ENCODE data around the gene PARM1.

PARM1 gene

DNA sequence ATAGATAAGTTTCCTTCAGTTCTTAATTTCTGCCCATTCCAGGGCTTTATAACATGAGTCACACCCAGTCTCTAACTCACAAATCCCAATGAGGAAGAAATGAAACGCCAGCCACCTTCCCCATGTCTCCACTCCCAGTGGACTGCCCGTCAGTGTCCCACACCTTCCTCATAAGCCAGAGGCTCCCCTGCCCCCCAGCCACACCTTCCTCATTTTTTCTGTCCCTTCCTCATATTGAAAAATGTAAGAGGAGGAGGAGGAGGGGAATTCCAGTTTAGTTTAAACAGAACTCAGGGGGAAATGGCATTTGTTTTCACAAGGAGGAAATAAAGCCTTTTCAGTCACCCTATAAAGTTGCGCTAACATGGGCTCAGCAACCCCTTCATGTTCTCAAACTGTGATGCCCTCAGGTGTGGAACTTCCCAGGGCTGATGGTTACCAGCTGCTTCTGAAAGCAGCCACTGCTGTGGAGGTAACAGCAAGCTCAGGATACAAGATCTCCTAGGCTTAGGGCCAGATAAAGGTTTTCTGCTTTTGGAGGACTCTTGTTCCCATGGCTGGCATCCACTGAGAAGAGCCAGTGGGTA is 97.8 kb downstream of the PARM1 start:
- no peak for DNase-seq (ENCODE audit: low read depth in 2 of 2)

- DNase-seq (ENCODE audit: low read depth in 2 of 2) = no peak
Observed at GRCh38 chr4:75031775-75032174, 98.9 kb downstream of the PARM1 start.

DNA sequence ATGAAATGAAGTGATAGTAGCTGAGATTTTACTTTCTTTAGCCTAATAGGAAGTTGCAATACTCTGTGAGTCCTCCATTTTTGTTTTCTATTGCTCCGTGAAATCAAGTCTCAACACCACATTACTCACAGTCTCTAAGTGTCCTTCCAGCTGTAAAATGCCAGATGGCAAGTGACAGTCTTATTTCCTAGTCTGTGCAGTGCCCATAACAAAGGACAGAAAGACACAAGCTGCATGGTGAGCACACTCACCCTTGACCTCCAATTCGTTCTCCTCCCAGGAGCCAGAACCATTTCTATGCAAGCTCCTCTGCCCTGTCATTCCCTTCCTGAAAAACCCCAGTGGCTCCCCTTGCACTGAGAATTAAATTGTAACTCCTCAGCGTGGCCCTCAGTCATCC is 101.6 kb downstream of the PARM1 start:
- no peak for DNase-seq (ENCODE audit: low read depth in 2 of 2)

DNA sequence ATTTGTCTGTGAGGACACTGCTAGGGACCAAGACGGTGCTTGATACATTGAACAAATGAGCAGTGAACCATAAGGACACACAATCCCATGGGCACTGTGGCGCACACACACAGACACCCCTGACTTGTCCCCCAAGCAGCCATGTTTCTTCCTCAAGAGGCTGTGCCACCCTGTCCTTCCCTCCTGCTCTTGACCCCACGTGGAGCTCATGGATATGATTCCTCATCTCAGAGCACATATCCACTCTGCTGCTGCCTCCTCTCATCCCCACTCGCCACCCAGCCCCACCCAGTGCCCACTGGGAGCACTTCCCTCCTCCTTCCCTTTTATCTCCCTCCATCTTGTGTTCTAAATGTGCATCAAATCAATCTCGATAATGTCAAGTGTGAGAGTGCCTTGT is 102.4 kb downstream of the PARM1 start:
- DNase-seq (ENCODE audit: low read depth in 2 of 2) = no peak

GRCh38 chr4:75036046-75036830 is 103.3 kb downstream of the PARM1 start:
- DNase-seq (ENCODE audit: low read depth in 2 of 2) = no peak

- DNase-seq (ENCODE audit: low read depth in 2 of 2) = no peak
Observed at GRCh38 chr4:75037252-75037651, 104.3 kb downstream of the PARM1 start.

- DNase-seq (ENCODE audit: low read depth in 2 of 2) = no peak
Observed at GRCh38 chr4:75038376-75038775, 105.5 kb downstream of the PARM1 start.

GRCh38 chr4:75040703-75041102 is 107.8 kb downstream of the PARM1 start:
- DNase-seq (ENCODE audit: low read depth in 2 of 2) = no peak

GRCh38 chr4:75042601-75043208 is 109.8 kb downstream of the PARM1 start:
- DNase-seq (ENCODE audit: low read depth in 2 of 2) = no peak

GRCh38 chr4:75046226-75046625 is 113.3 kb downstream of the PARM1 start:
- no peak for DNase-seq (ENCODE audit: low read depth in 2 of 2)

- no peak for DNase-seq (ENCODE audit: low read depth in 2 of 2)
Observed at GRCh38 chr4:75046641-75047040, 113.7 kb downstream of the PARM1 start.

DNA sequence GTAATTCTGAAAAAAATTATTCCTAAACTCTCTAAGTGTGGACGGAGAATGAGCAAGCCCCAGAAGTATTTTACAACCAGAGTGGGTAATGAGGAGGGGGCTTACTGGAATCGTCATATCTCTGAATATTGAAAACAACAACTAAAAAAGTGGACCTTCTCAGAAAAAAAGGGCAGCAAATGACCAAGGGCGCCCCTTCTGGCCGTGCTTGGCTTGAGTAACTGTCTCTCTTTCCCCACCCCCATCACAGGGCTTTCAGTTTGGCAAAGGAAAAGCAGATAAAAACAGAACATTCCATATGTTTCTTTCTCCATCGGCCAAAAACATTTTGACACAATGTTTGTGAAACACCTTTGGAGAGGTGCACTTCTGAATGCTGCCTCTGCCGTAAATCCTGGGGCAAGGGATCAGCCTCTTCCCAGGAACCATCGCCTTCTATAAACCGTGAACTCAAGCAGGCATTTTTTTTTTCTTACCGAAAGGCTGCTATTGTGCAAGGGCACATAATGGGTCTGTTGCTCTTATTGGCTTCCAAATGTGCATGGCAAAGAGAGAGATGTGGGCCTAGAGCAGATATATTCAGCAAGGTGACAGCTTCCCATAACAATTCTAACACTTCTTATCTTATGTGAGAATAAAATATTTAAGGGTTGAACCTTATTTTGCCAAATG is 115.4 kb downstream of the PARM1 start:
- DNase-seq (ENCODE audit: low read depth in 2 of 2) = no peak

- no peak for DNase-seq (ENCODE audit: low read depth in 2 of 2)
Observed at GRCh38 chr4:75051431-75051830, 118.5 kb downstream of the PARM1 start.

GRCh38 chr4:75053352-75053751 is 120.4 kb downstream of the PARM1 start:
- no peak for DNase-seq (ENCODE audit: low read depth in 2 of 2)

DNA sequence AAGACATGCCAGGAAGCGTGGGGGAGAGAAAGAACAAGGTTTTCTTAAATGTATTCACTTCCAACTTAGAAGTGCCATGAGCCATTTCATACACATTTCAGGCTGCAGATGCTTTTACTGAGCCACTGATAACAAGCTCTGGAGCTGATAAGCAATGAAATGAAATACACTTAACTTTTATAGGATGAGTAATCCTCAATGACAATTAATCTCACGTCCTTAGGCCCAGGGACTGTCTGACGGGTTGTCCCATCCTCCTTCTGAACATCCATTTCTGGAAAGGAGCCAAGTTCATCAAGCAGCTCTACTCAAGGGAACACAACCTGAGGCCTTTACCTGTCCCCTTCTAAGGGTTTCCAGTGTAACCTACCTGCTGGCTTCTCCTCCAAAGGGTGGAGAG is 121.2 kb downstream of the PARM1 start:
- DNase-seq (ENCODE audit: low read depth in 2 of 2) = no peak

DNA sequence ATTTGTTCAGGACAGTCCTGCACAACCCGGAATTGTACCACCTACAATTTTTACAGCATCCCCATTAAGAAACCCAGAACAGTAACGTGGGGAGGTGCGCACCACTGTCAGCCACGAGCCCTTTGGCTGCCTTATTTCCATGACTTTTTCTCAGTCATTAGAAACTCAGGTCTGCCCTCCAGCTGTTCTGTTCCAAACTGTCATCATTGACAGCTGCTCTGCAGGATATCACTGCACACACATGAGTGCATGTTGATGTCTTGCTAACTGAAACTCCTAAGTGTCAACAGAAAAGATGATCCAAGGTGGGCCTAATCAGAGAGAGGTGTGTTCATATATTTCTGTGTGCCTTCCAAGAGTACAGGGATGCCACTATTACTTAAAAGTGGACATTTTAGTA is 123.4 kb downstream of the PARM1 start:
- DNase-seq (ENCODE audit: low read depth in 2 of 2) = no peak

GRCh38 chr4:75057369-75057768 is 124.5 kb downstream of the PARM1 start:
- no peak for DNase-seq (ENCODE audit: low read depth in 2 of 2)

DNA sequence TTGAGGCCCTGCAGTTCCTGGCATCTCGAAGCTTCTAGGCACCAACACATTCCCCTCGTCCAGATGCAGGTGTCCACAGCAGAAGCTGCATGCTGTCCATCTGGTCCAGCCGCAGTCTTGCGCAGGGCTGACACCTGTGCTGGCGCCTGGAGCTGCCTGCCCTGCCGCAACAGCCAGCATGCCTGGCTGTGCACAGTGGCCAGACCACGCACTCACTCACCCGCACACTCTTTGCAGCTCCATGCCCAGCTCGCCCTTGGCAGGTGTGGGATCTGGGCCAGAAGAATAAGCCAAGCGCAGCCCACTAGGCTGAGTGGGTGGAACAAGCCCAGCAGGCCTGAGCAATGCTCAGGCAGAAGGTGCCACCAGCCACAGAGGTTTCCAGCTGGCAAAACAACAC is 125.6 kb downstream of the PARM1 start:
- no peak for DNase-seq (ENCODE audit: low read depth in 2 of 2)

GRCh38 chr4:75063433-75063832 is 130.5 kb downstream of the PARM1 start:
- no peak for DNase-seq (ENCODE audit: low read depth in 2 of 2)

- DNase-seq (ENCODE audit: low read depth in 2 of 2) = no peak
Observed at GRCh38 chr4:75065909-75066308, 133.0 kb downstream of the PARM1 start.

DNA sequence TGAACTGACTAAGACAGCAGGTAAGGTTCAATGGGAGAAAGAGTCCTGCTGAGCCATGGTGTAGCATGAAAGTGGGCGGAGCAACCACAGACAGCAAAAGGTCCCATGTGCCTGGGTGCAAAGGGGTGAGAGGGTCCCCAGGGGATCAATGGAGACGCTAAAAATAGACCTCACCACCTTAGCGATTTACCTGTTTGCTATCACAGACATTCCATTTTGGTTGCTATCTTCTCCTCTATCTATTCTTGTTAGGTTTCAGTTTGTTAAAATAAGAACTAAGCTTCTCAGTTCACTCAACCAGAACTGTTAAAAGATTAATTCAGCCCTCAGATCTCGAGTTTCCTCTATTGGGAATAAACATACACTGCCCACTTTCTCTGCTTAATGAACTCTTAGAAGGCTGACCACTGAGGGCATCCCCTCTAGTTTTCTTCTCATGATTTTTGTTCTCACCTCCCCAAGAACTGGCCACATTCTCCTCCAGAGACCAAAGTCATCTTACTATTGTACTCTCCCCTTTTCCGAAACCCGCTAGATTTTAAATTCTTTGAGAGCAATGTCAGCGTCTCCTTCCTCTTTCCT is 136.7 kb downstream of the PARM1 start:
- DNase-seq (ENCODE audit: low read depth in 2 of 2) = no peak

DNA sequence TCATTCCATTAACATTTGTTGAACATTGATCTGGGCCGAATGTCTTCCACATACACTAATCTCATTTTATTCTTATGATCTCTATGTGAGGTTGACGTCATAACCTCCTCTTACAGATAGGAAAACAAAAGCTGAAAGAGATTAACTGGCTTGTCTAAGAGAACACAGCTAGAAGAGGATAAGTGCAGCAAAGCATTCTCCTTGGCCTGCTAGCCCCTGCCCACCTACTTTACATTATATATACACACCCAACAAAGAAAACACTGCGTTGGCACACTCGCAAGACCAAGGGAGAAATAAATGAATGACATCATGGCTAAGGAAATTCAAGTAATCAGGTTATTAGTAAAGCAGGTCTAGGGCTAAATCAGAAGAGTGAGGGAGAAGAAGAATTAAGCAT is 138.4 kb downstream of the PARM1 start:
- DNase-seq (ENCODE audit: low read depth in 2 of 2) = no peak
